MM.1S (cell line): ENCODE results near the gene MAN1C1.
A peak's percentile ranks its signal among the peaks of the same experiment; 100 is the strongest.

Experiments used
- DNase-seq: peaks from one replicate; pipeline ENCODE4 v3.0.0-alpha.2; 2015
- H2AFZ ChIP-seq: fragments of 300-600 bp; sonication (generic); 2 replicates; pipeline ENCODE4 v1.6.0; 2016; ENCODE audit warnings: antibody characterized with exemption, low read length
- H3F3A ChIP-seq: fragments of 300-600 bp; sonication (generic); 2 replicates; pipeline ENCODE4 v1.6.1; 2016; ENCODE audit warnings: mild to moderate bottlenecking, antibody characterized with exemption, low read length, moderate library complexity, mixed read lengths; ENCODE audit not compliant: insufficient read depth
- H3K27ac ChIP-seq: fragments of 300-600 bp; sonication (generic); 2 replicates; pipeline ENCODE4 v1.5.1; 2016; ENCODE audit warnings: mild to moderate bottlenecking, low read length
- H3K27me3 ChIP-seq: fragments of 300-600 bp; sonication (generic); replicated peaks from 2 replicates; pipeline ENCODE4 v1.6.0; 2016; ENCODE audit warnings: low read length; ENCODE audit not compliant: insufficient read depth
- H3K36me3 ChIP-seq: fragments of 300-600 bp; sonication (generic); replicated peaks from 2 replicates; pipeline ENCODE4 v1.6.1; 2016; ENCODE audit warnings: mild to moderate bottlenecking, low read length, mixed read lengths; ENCODE audit not compliant: insufficient read depth
- H3K4me1 ChIP-seq: fragments of 300-600 bp; sonication (generic); 2 replicates; pipeline ENCODE4 v1.6.1; 2016; ENCODE audit warnings: low read length, mixed read lengths
- H3K4me2 ChIP-seq: fragments of 300-600 bp; sonication (generic); 2 replicates; pipeline ENCODE4 v1.6.0; 2016; ENCODE audit warnings: low read depth, low read length
- H3K4me3 ChIP-seq: fragments of 300-600 bp; sonication (generic); 2 replicates; pipeline ENCODE4 v1.5.1; 2016; ENCODE audit warnings: low read length, mixed read lengths
- H3K79me2 ChIP-seq: fragments of 300-600 bp; sonication (generic); 2 replicates; pipeline ENCODE4 v1.6.1; 2016; ENCODE audit warnings: mixed run types, low read length, mixed read lengths
- H3K9ac ChIP-seq: fragments of 300-600 bp; sonication (generic); 2 replicates; pipeline ENCODE4 v1.6.1; 2016; ENCODE audit warnings: low read length, mixed read lengths
- H3K9me2 ChIP-seq: fragments of 300-600 bp; sonication (generic); replicated peaks from 2 replicates; pipeline ENCODE4 v1.6.1; 2016; ENCODE audit warnings: mild to moderate bottlenecking, low read length, mixed read lengths; ENCODE audit not compliant: insufficient read depth
- H3K9me3 ChIP-seq: fragments of 300-600 bp; sonication (generic); replicated peaks from 2 replicates; pipeline ENCODE4 v1.6.1; 2016; ENCODE audit warnings: mild to moderate bottlenecking, low read length, mixed read lengths; ENCODE audit not compliant: insufficient read depth
- H4K20me1 ChIP-seq: fragments of 300-600 bp; sonication (generic); 2 replicates; pipeline ENCODE4 v1.6.1; 2016; ENCODE audit warnings: mild to moderate bottlenecking, low read length, moderate library complexity, mixed read lengths; ENCODE audit not compliant: insufficient read depth
- CTCF ChIP-seq: fragments of 300-600 bp; sonication (generic); IDR thresholded peaks from 2 replicates; pipeline ENCODE4 v1.5.1; 2016; ENCODE audit warnings: antibody characterized with exemption, low read length, mixed read lengths
- EZH2 ChIP-seq: fragments of 300-600 bp; sonication (generic); optimal IDR thresholded peaks from 2 replicates; pipeline ENCODE3; 2017; ENCODE audit warnings: low read depth, mild to moderate bottlenecking, antibody characterized with exemption, low read length, mixed read lengths
- EZH2phosphoT487 ChIP-seq: fragments of 300-600 bp; sonication (generic); IDR thresholded peaks from 2 replicates; pipeline ENCODE4 v1.6.1; 2018; ENCODE audit warnings: antibody characterized with exemption, low read length

Gene MAN1C1

GRCh38 chr1:25809929-25810328 is 193.3 kb downstream of the MAN1C1 start:
- TF ChIP-seq EZH2, result no peak
- no peak for TF ChIP-seq CTCF
- no peak for TF ChIP-seq EZH2phosphoT487
- Histone ChIP-seq H3K4me1 (no peaks in the 10 kb centered on the region), H3K9ac (no peak overlapping the region), H3K9me3 (no peaks in the 10 kb centered on the region), H3K27ac (no peak overlapping the region), H2AFZ (no peak overlapping the region), H3K4me2 (no peak overlapping the region), H3K79me2 (no peaks in the 10 kb centered on the region), H3F3A (no peaks in the 10 kb centered on the region), H3K27me3 (no peaks in the 10 kb centered on the region), H3K36me3 (no peaks in the 10 kb centered on the region), H3K4me3 (no peak overlapping the region), H4K20me1 (no peaks in the 10 kb centered on the region), H3K9me2 (no peaks in the 10 kb centered on the region)
- DNase-seq, result no peak

- no peaks in the 10 kb centered on the region for H3K79me2 ChIP-seq
- peak; percentile 95 for TF ChIP-seq CTCF
- no peak for TF ChIP-seq EZH2phosphoT487
- H3K36me3 ChIP-seq, result no peaks in the 10 kb centered on the region
- H2AFZ ChIP-seq, result no peak overlapping the region
- H4K20me1 ChIP-seq, result no peaks in the 10 kb centered on the region
- no peaks in the 10 kb centered on the region for H3K9me3 ChIP-seq
- no peaks in the 10 kb centered on the region for H3F3A ChIP-seq
- H3K27me3 ChIP-seq, result no peaks in the 10 kb centered on the region
- no peaks in the 10 kb centered on the region for H3K9me2 ChIP-seq
- no peak overlapping the region for H3K9ac ChIP-seq
- H3K4me1 ChIP-seq, result no peaks in the 10 kb centered on the region
- H3K27ac ChIP-seq, result no peak overlapping the region
- peak; percentile 50 for DNase-seq
- no peak overlapping the region for H3K4me2 ChIP-seq
- no peak overlapping the region for H3K4me3 ChIP-seq
Observed at GRCh38 chr1:25810341-25811299, 194.0 kb downstream of the MAN1C1 start.

GRCh38 chr1:25811384-25812082 is 194.9 kb downstream of the MAN1C1 start:
- H4K20me1 ChIP-seq, result no peaks in the 10 kb centered on the region
- no peak overlapping the region for H3K9ac ChIP-seq
- no peaks in the 10 kb centered on the region for H3K36me3 ChIP-seq
- no peak for TF ChIP-seq EZH2
- TF ChIP-seq CTCF, result no peak
- no peak for TF ChIP-seq EZH2phosphoT487
- H3K4me2 ChIP-seq, result no peak overlapping the region
- no peaks in the 10 kb centered on the region for H3K79me2 ChIP-seq
- H3K9me3 ChIP-seq, result no peaks in the 10 kb centered on the region
- no peak overlapping the region for H3K4me3 ChIP-seq
- no peak overlapping the region for H3K27ac ChIP-seq
- H3K9me2 ChIP-seq, result no peaks in the 10 kb centered on the region
- no peak overlapping the region for H2AFZ ChIP-seq
- H3K4me1 ChIP-seq, result no peaks in the 10 kb centered on the region
- no peak for DNase-seq
- no peaks in the 10 kb centered on the region for H3F3A ChIP-seq
- no peaks in the 10 kb centered on the region for H3K27me3 ChIP-seq
